Tibial artery (tissue), 4 donors: ENCODE data around the gene IGFLR1.

Experiments
- DNase-seq, 2 donors: peaks; one replicate each; pipeline ENCODE4 v3.0.0-alpha.2; 2019
- H3K27ac ChIP-seq, 2 donors: fragments of 200-600 bp; sonication (generic) in 1 of 2; 1 replicate in 1 of 2; 2 replicates in 1 of 2; pipeline ENCODE4 v1.5.1; 2018 to 2019; ENCODE audit warnings: mild to moderate bottlenecking in 1 of 2
- H3K27me3 ChIP-seq, 2 donors: fragments of 200-600 bp; sonication (generic) in 1 of 2; one replicate each; pipeline versions ENCODE4 v1.5.1 to v1.6.0; 2016 to 2019
- H3K36me3 ChIP-seq, 3 donors: fragments of 200-600 bp; sonication (generic) in 2 of 3; one replicate each; pipeline ENCODE4 v1.5.1; 2016 to 2019; ENCODE audit warnings: mild to moderate bottlenecking in 2 of 3
- H3K4me1 ChIP-seq, 4 donors: fragments of 200-600 bp; sonication (generic) in 2 of 4; 1 replicate in 3 of 4; 2 replicates in 1 of 4; pipeline ENCODE4 v1.5.1; 2016 to 2019
- H3K4me3 ChIP-seq, 2 donors: fragments of 200-600 bp; sonication (generic) in 1 of 2; 1 replicate in 1 of 2; 2 replicates in 1 of 2; pipeline ENCODE4 v1.5.1; 2018 to 2019; ENCODE audit warnings: mild to moderate bottlenecking in 2 of 2
- H3K9me3 ChIP-seq, 3 donors: fragments of 200-600 bp; sonication (generic) in 1 of 3; one replicate each; pipeline ENCODE4 v1.5.1; 2016 to 2019
- intact Hi-C: fragments of 100-400 bp; cut with DNase I; formaldehyde crosslinking; loops from one replicate; pipeline ENCODE4 v1.15.0; 2023; ENCODE audit warnings: low total_unique reads
- TF ChIP-seq, protein P1 (sequence below), 2 experiments: fragments of 200-600 bp in 1 of 2; fragments of 450-650 bp in 1 of 2; IDR thresholded peaks; one replicate each; pipeline ENCODE4 v1.5.1; 2017 to 2019; ENCODE audit warnings: antibody characterized with exemption in 2 of 2, mild to moderate bottlenecking in 1 of 2, moderate library complexity in 1 of 2

The IGFLR1 gene

DNA sequence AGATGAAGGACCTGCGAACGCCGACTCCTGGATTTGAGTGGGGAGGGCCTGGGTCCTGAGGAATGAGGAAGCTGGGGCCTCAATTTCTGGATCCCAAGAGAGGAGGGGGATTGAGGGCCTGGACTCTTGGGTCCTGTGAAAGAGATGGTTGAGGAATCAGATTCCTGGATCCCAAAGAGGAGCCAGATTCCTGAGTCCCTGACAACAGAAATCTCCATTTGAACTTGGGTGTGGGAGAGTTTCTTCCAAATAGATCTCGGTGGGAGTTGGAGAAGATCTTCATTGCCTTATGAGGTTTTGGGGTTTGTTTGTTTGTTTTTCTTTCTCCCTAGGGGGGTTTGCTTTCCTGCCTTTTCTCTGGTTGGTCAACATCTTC, 3.8 kb upstream of the IGFLR1 start:
- TF ChIP-seq, protein P1, sequence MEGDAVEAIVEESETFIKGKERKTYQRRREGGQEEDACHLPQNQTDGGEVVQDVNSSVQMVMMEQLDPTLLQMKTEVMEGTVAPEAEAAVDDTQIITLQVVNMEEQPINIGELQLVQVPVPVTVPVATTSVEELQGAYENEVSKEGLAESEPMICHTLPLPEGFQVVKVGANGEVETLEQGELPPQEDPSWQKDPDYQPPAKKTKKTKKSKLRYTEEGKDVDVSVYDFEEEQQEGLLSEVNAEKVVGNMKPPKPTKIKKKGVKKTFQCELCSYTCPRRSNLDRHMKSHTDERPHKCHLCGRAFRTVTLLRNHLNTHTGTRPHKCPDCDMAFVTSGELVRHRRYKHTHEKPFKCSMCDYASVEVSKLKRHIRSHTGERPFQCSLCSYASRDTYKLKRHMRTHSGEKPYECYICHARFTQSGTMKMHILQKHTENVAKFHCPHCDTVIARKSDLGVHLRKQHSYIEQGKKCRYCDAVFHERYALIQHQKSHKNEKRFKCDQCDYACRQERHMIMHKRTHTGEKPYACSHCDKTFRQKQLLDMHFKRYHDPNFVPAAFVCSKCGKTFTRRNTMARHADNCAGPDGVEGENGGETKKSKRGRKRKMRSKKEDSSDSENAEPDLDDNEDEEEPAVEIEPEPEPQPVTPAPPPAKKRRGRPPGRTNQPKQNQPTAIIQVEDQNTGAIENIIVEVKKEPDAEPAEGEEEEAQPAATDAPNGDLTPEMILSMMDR (IDR thresholded peaks at IDR 0.05) = no peak
- Histone ChIP-seq H3K27me3 (no peaks in the 10 kb centered on the region), H3K4me1 (peaks cover 0 to 53% (median 42%) of the 10 kb centered on the region in 4 donors), H3K36me3 (peaks cover 0 to 7% (median 0%) of the 10 kb centered on the region in 3 donors), H3K9me3 (no peaks in the 10 kb centered on the region), H3K4me3 (peak overlapping the region; percentile 80 to 96), H3K27ac (peak overlapping the region; percentile 98 to 99)
- intact Hi-C loops = no loop called here
- DNase-seq = no peak

DNA sequence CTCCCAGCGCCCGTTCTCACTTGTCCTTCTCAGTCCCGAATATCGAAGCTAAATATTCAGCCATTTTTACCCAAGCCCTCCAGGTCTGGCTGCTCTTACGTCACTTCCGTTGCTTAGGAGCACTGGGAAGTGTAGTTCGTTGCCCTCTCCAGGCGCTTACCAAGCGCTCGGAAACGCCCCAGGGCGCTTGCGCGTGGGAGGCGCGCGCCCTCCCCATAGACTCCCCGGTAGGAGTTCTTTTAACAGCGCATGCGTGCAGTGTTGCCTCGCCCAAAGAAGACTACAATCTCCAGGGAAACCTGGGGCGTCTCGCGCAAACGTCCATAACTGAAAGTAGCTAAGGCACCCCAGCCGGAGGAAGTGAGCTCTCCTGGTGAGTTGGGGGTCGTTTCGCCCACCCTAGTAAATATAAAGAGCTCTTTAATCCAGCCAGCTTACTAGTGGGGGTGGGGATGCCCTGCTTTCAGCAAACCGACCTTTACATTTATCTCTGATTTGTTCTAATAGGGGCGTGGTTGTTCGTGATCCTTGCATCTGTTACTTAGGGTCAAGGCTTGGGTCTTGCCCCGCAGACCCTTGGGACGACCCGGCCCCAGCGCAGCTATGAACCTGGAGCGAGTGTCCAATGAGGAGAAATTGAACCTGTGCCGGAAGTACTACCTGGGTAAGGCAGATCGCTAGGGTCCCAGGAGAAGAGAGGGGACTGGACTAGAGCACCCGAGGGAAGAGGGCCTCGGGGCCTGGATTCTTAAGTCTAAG, 3.3 kb upstream of the IGFLR1 start, which contains the start of the genes PSENEN and U2AF1L4:
TSS of gene PSENEN (plus strand) at position 324 of the 759 bp plus-strand sequence. CDS start at position 604, 280 bp downstream.
TSS of gene U2AF1L4 (minus strand) at position 91 of the 759 bp plus-strand sequence. CDS start at position 64, 27 bp downstream.
- Histone ChIP-seq H3K9me3 (no peaks in the 10 kb centered on the region), H3K27ac (peak within 1 kb of the TSS; percentile 98 to 99), H3K27me3 (no peaks in the 10 kb centered on the region), H3K4me3 (peak within 1 kb of the TSS; percentile 80 to 96), H3K36me3 (peaks cover 0 to 7% (median 0%) of the 10 kb centered on the region in 3 donors), H3K4me1 (peaks cover 0 to 58% (median 43%) of the 10 kb centered on the region in 4 donors)
- intact Hi-C loops = no loop called here
- TF ChIP-seq, protein P1 (IDR thresholded peaks at IDR 0.05) = no peak
- peak; percentile 98 to 99 for DNase-seq

DNA sequence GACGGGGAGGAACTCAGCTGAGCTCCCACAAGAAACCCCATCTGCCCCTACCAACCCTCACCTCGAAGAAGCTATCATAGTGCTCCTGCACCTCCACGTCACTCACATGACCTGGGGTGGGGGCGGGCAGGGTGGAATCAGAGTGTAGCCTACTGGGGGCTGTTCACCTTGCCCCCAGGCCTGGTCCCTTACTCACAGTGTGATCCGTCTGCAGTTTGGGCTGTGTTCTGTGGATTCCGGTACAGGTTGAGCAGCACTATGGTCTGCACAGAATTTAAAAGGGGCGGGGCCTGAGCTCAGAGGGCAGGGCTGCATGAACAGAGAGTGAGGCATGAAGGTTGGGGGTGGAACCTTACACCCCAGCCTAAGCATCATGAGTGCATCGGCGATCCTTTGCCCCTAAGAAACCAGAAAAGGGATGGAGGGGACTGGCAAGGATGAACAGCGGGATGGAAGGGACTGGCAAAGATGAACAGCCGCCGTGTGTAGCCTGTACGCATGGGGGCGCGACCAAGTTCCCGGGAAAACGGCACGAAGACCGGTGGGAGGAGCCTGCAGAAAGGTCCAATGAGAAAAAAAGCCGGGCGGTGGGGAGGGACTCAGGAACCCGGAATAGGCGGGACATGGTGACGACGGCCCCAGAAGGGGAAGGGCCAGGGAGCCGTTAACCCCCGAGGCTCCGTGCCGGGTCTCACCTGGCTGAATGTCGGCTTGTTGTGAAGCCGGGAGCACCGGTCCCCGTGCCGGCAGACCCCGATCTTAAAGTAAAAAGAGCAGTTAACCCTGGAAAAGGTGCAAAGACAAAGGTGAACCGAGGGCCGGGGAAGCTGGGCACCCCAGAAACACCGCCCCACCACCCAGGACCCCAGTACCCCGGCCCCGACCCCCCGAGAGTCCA, 2.4 kb upstream of the IGFLR1 start:
- peaks cover 0 to 56% (median 41%) of the 10 kb centered on the region in 4 donors for H3K4me1 ChIP-seq
- H3K4me3 ChIP-seq = peak overlapping the region; percentile 80 to 96
- intact Hi-C loops = no loop called here
- H3K27me3 ChIP-seq = no peaks in the 10 kb centered on the region
- H3K36me3 ChIP-seq = peaks cover 0 to 7% (median 0%) of the 10 kb centered on the region in 3 donors
- TF ChIP-seq, protein P1 (IDR thresholded peaks at IDR 0.05) = peak; percentile 43
- H3K9me3 ChIP-seq = no peaks in the 10 kb centered on the region
- DNase-seq = peak; percentile 96 to 98
- H3K27ac ChIP-seq = peak overlapping the region; percentile 98 to 99

DNA sequence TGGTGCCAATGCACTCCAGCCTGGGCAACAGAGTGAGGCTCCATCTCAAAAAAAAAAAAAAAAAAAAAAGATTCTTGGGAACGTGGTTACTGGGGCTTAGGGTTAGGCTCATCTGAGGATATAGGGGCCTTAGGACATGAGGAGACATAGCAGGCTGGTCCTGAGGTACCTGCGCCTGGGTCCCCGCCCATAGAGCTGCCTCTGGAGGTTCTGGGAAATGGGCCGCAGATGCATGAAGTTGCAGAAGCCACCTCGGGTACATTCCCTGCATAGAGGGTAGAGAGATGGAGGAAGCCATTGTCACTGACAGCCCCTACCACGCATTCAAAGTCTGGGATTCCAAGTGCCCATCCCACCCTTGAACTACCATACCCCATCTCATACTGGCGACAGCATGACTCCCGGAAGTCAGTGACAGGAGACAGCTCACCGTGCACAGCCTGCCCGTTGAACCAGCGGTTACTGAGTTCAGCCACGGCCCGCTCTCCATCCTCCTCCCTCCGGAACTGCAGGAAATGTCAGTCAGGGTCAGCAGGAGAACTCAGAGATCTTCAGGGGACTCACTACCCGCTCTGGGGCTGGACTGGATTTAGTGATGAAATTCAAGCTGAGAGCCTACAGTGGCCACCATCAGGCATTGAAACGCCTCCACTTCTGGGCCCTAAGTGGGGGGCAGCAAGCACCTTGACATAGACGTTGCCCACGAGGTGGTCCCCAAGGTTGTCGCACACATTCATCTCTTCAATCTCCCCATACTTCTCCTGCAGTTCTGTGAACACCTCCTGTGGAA, 1.6 kb upstream of the IGFLR1 start:
- peaks cover 0 to 54% (median 39%) of the 10 kb centered on the region in 4 donors for H3K4me1 ChIP-seq
- intact Hi-C loops = no loop called here
- peak overlapping the region; percentile 98 to 99 for H3K27ac ChIP-seq
- peaks cover under 1 to 11% (median 1%) of the 10 kb centered on the region in 3 donors for H3K36me3 ChIP-seq
- H3K9me3 ChIP-seq = no peaks in the 10 kb centered on the region
- H3K27me3 ChIP-seq = no peaks in the 10 kb centered on the region
- peak overlapping the region in 1 of 2 donors; percentile 96 for H3K4me3 ChIP-seq
- TF ChIP-seq, protein P1 (IDR thresholded peaks at IDR 0.05) = no peak
- DNase-seq = no peak

DNA sequence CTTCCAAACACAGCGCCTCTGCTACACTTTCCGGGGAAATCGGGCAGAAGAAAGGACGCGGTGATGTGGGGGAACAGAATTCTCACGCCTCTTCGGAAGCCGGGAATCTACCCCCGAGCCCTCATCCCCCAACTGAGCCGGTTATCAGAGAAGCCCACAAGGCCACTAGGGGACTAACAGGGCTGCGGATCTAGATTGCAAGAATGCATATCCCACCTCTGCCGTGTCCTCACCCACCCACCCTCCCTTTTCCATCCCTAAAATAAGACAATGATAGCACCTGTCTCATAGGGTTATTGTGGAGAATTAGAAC, 1.1 kb downstream of the IGFLR1 start:
- Histone ChIP-seq H3K4me1 (peaks cover 0 to 40% (median 26%) of the 10 kb centered on the region in 4 donors), H3K9me3 (no peaks in the 10 kb centered on the region), H3K27ac (peak overlapping the region; percentile 79 to 90), H3K36me3 (peaks cover 15 to 37% (median 28%) of the 10 kb centered on the region in 3 donors), H3K4me3 (peak overlapping the region; percentile 58 to 72), H3K27me3 (no peaks in the 10 kb centered on the region)
- intact Hi-C loops = no loop called here
- TF ChIP-seq, protein P1 (IDR thresholded peaks at IDR 0.05) = no peak
- no peak for DNase-seq
